GM21381 (cell line): ENCODE results near the gene RASGRF1.
"Not testable (repeated sequence)": the region's sequence is repeated elsewhere in the genome, so short reads cannot be mapped to it uniquely, and the experiment has no call there.

Experiments used
- ATAC-seq: cut with Tn5 transposase; IDR thresholded peaks from one replicate; pipeline ENCODE4 v1.9.1; 2021; ENCODE audit warnings: mild to moderate bottlenecking, moderate library complexity; ENCODE audit not compliant: unreplicated experiment

Gene RASGRF1

GRCh38 chr15:79045041-79045440 is 45.5 kb downstream of the RASGRF1 start:
- no peak for ATAC-seq

DNA sequence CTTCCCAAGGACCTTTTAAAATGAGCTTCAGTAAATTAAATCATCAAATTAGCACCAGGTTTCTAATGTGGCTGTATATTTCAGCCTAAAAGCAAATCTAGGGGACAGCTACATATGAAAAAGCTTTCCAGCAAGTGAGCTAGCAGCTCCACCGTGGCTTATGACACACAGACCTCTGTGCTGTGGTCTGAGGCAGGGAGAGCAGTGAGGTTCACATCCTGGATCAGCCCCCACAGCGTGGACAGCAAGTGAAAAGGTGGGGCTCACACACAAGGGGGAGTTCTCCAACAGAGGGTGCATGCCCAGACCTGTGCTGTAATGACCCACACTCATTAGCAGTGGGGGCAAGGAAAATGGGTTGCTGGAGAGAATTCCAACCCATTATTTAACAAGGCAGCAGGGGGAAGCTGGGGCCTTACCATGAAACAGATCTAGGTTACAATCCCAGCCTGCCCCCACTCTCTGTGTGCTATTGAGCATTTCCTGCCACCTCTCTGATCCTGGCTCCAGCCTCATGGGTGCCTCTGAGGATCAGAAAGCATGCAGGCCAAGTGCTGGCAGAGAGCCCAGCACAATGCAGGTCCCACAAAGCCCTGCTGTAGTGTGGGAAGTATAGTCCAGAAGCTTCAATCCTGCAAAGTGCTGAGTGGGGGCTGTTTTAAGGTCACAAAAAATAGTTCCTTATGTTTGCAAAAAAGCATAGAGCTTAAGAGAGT is 48.2 kb downstream of the RASGRF1 start:
- no peak for ATAC-seq

DNA sequence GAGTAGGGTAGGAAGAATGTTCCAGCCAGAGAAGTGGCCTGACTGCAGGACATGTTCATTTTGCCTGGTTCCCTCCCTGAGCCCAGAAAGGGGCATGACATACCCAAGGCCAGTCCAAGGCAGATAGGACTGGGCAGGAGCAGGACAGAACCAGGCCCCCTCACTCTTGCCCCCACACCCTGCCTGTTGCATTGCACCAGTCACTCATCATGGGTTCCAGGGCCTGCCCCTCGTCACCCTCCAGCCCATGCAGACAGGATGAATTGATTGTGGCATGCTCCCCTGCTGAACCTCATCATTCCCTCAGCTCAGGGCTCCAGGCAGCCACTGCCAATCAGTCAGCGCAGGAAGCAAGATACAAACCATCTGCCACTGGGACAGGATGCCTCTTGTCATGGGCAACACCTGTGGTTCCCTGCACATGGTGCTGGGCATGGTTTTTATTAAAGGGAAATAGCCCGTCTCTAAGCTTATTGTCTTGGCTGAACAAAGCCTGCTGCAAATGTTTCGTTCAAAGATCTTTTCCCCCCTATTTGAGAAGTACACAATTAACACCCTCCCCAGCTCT is 48.9 kb downstream of the RASGRF1 start:
- ATAC-seq = no peak

DNA sequence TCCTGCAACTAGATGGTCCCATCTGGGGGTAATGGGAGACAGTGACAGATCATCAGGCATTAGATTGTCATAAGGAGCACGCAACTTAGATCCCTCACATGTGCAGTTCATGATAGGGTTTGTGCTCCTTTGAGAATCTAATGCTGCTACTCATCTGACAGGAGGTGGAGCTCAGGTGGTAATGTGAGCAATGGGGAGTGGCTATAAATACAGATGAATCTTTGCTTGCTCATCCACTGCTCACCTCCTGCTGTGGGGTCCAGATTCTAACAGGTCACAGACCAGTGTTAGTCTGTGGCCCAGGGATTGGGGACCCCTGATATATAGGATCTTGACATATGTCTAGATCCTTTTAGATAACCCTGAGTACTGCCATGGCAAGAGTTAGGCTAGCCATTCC is 52.7 kb downstream of the RASGRF1 start:
- no peak for ATAC-seq

- ATAC-seq = no peak
These were observed 54.3 kb downstream of the RASGRF1 start for GRCh38 chr15:79036323-79036722.

GRCh38 chr15:79035814-79036213 is 54.8 kb downstream of the RASGRF1 start:
- no peak for ATAC-seq

DNA sequence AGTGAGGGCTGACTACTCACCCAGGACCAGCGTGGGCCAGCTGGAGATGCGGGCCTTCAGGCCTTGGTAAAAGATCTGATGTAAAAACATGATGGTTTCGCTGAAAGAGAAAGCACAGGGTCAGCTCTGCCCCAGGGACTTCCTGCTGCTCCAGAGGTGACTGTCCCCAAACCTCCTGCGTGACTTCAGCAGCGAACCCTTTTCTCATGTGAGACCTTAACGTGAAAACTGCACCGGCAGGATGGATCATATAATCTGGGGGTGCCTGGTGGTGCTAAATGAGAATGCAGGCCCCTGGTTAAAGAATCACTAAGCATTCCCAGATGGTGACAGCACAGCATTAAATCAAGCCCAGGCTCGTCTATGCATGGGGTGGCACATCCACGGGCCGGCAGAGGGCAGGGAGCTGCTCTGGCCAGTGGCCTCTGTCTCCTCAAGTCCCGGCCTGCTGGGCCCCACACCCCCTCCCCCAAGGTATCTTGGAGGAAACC is 55.4 kb downstream of the RASGRF1 start:
- no peak for ATAC-seq

- ATAC-seq = no peak
These were observed 56.3 kb downstream of the RASGRF1 start for GRCh38 chr15:79034284-79034683.

- no peak for ATAC-seq
These were observed 57.9 kb downstream of the RASGRF1 start for GRCh38 chr15:79032656-79033055.

DNA sequence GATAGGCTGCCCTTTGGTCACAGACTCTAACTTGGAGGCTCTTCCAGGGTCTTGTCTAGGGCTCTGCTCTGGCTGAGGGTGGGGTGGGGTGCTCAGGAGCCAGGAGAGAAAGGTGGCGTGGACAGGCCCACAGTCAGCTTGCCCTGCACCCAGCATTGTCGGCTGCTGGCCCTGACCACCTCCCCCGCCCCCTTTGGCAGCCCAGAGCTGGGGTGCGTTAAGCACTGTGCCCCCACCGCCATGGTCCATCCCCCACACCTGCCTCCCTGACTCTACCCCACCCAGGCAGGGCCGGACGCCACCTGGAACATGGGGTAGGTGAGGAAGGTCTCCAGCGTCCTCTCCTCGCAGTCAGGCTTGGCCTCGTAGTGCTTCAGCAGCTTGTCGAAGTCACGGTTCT is 58.8 kb downstream of the RASGRF1 start:
- ATAC-seq = no peak

DNA sequence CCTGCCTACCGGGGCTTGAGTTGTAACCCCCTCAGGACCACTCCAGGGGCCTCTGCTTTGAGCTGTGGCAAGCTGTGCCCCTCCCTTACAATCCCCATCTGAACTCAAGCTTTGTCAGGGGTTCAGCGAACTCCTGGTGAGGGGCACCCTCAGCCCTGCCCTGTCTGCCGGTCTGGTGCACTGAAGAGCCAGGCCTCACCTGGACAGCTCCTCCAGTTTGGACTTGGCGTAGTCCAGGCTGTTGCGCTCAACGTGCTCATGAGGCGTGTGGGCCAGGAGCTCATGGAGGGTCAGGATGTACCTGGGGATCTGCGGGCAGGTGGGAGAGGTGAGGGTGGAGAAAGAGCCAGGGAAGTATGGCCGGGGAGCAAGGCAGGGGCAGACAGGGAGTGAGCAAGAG is 59.4 kb downstream of the RASGRF1 start:
- ATAC-seq = no peak

DNA sequence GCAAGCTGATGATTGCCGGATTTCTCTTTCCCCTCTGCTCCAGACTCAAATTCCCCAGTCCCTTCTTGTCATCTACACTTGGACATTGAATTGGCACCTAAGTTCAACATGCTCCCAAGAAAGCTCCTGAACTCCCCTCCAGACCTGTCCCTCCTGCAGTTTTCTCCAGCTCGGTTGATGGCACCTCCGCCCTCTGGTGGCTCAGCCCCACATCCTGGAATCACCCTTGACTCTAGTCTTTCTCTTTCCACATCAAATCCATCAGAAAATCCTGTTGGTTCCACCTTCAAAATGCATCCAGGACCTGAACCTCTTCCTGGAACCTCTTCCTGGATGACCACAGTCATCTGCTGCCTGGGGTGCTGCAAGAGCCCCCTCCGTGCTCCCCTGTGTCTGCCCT is 60.1 kb downstream of the RASGRF1 start:
- ATAC-seq = no peak

DNA sequence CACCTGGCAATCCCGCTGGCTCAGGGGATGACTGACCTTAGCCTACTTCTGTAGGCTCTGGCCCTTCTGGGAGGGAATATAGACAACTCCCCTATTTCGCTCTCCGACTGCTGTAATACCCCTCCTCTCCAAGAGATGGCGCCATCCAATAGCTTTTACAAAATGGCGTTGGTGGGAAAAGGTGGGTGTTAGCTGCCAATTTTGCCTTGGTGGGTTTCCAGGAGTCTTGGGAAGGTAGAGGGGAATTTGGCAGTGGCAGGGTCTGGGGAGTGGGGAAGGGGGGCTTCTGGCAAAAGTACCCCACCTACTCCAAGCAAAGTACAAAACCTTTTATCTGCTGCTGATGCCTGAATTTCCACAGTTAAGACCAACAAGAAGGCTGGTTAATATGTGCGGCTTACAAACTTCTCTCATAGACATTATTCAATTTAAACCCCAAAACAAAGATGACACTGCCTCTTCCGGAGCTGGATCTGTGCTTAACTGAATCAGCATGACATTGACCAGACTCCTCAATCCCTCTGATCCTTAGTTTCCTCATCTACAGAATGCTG is 62.1 kb downstream of the RASGRF1 start:
- ATAC-seq = no peak

- ATAC-seq = no peak
These were observed 62.8 kb downstream of the RASGRF1 start for GRCh38 chr15:79027532-79028410.

DNA sequence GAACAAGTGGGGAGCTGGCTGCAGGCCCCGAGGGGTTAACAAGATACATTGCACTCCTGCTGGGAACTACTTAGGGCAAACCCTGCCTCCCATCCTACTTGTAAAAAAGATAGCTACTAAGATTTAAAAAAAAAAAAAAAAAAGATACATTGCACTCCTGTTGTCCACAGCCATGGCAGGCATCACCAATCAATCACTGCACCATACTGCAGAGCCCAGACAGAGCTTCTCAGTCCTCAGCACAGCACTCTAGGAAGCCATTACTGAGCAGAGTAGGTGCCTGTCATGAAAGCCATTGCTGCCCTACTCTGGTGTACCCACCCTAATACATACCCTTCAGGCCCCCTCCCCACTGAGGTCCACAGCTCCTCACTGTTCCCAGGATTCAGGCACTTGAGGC is 64.8 kb downstream of the RASGRF1 start:
- no peak for ATAC-seq

GRCh38 chr15:79025201-79025600 is 65.4 kb downstream of the RASGRF1 start:
- no peak for ATAC-seq

GRCh38 chr15:79024493-79024892 is 66.1 kb downstream of the RASGRF1 start:
- ATAC-seq = not testable (repeated sequence)

- no peak for ATAC-seq
These were observed 66.7 kb downstream of the RASGRF1 start for GRCh38 chr15:79023918-79024317.

- ATAC-seq = no peak
These were observed 67.1 kb downstream of the RASGRF1 start for GRCh38 chr15:79023546-79023890.

GRCh38 chr15:79018960-79019359 is 71.6 kb downstream of the RASGRF1 start:
- ATAC-seq = no peak

DNA sequence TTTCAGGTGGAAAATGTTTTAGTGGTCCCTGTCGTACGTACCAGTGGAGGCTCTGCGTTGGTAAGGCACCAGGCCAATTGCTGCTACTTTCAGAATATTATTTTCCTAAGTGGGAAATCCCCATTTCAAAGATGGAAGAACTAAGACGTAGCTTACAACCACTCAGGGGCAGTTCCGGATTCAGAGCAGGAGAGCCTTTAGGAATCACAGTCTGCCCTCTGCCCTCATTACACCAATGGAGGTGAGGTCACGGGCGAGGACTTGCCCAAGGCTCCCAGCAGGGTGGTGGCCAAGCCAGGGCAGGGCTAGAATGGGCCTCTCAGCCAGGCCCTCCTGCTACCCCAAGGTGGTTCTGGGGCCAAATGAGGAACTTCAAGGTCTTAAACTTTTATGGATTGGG is 72.6 kb downstream of the RASGRF1 start:
- ATAC-seq = no peak
